Stimulated activated CD4-positive, alpha-beta T cell treated with anti-CD3 and anti-CD28 coated beads, Interleukin-12 subunit alpha, Interleukin-12 subunit beta, amount 100 ng/mL, for 24 hours (primary cell): ENCODE data around the gene LMF2.
A peak's percentile ranks its signal among the peaks of the same experiment; 100 is the strongest.

Source experiments
- DNase-seq, 2 experiments: peaks; one replicate each; pipeline ENCODE4 v3.0.0-alpha.2; 2020; ENCODE audit warnings: low read depth in 2 of 2

Gene LMF2

GRCh38 chr22:50483106-50483505 is 24.4 kb downstream of the LMF2 start:
- DNase-seq = no peak

DNA sequence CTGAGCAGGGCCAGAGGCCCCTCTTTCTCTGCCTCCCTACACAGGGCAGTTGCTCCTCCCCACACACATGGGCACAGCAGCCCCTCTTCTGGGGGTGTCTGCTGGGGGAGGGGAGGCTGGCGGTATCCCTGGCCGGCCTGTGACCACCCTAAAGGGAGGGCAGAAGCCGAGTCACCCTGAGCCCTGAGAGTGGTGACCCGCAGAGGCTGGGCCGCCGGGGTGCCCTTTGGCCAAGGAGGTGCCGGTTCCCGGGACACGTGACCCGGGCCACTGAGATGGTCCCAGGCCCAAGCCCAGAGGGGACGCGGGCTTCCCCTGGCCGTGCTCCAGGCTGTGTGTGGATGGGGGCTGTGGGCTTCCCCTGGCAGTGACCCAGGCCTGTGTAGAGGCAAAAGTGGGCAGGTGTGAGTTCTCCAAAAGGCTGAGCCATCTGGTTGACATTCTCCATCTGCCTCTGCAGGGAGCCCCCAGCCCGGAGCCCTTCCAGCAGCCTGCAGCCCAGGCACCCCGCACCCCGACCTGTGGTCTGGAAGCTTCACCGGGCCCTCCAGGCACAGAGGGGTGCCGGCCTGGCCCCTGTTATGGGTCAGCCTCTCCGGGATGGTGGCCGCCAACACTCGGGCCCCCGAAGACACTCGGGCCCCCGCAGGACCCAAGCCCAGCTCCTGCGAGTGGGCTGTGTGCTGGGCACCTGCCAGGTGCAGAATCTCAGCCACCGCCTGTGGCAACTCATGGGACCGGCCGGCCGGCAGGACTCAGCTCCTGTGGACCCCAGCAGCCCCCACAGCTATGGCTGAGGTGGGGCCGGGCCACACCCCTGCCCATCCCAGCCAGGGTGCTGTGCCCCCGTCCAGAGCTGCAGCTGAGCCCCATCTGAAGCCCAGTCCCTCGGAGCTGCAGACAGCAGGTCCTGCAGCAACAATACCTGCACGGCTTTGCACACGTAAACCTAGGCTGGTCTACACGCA is 25.1 kb downstream of the LMF2 start:
- DNase-seq = no peak

DNA sequence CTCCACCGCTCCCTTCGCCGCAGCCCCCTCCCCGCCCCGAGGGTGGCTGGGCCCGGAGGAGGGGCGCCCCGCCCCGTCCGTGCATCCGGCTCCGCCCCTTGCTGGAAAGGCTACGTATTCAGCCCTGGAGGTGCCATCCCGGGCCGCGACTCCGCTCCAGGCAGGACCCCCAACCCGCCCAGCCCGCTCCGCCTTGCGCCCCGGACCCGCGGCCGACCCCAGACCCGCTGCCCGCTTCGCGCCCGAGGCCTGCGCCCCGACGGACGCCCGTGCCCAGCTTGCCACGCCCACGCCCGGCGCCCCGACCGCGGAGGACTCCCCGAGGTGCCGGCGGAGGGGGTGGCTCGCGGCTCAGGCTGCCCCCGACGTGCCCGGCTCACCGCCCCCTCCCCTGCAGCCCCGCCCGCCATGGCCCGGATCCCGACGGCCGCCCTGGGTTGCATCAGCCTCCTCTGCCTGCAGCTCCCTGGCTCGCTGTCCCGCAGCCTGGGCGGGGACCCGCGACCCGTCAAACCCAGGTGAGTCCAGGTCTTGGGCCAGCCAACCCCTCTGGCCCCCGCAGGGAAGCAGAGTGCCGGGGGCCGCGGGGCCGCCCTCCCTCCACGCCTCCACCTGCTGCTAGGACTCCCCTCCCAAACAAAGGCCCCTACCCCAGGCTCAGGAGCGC is 25.9 kb downstream of the LMF2 start, which contains the start of gene ADM2:
Gene ADM2 (plus strand): TSS at position 104 of the 667 bp plus-strand sequence. CDS start 305 bp downstream, at position 409.
- DNase-seq = peak in 1 of 2 experiments; percentile 47

DNA sequence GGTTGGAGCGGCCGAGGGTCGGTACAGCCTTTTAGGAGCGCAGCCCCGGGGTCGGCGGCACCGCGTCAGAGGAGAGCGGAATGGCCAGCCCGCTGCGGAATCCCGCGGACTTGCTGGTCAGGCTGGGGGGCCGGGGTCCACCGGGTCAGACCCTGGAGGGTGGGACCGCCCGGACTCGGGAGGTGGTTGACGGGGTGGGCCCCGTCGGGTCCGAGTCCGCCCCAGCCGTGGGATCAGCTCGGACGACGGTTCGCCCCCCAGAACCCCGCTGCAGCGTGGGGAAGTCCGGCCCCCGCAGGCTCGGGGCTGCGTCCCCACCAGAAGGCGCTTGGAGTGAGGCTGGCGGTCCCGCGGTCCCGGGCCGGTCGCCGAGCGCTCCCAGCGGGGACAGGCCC is 26.5 kb downstream of the LMF2 start:
- no peak for DNase-seq

DNA sequence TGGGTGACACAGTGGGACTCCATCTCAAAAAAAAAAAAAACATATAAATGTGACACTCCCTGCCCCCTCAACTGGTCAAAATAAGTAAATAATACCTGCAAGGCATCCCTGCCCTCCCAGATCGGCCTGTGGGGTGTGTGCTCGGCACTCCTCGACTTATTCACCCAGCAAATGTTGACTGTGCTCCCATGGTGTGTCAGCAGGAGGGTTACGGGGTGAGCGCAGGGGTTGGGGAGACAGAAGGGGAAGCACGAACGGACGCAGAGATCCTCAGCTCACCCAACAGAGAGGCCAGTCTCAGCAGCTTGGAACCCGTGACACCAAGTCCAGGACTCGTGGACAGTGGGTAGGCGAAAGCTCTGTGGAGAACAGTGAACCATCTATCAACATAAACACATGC is 27.8 kb downstream of the LMF2 start:
- no peak for DNase-seq

DNA sequence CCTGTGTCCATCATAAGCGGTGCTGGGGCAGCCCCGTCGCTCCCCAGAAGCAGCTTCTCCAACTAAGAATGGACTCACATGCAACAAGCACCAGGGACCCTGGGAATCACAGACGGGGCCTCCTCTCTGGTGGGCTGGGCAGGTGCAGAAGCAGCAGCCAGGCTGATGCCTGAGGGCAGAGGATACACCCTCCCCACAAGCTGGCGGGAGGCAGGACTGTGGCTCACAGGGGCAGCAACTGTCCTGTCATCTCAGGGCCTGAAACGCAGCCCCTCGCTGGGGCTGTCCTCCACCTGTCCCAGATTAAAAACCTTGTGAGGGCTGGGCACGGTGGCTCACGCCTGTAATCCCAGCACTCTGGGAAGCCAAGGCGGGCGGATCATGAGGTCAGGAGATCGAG is 29.6 kb downstream of the LMF2 start:
- DNase-seq = no peak

DNA sequence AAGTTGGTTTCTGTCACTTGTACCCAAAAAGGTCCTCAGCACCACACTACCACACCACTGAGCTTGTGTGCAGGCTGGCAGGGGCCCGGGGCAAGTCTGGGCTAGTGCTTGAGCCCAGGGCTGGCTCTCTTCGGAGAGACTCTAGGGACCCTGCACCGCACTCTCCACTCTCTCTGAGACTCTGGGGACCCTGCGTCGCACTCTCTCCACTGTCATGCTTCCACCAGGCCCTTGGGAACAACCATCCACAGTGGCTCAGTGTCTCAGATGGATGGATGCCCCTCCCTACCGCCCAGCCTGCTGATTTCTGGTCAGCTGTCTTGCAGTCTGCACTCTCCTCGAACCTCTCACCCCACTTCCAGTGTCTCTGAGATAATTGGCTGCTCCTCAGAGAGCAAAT is 30.6 kb downstream of the LMF2 start:
- DNase-seq = no peak

DNA sequence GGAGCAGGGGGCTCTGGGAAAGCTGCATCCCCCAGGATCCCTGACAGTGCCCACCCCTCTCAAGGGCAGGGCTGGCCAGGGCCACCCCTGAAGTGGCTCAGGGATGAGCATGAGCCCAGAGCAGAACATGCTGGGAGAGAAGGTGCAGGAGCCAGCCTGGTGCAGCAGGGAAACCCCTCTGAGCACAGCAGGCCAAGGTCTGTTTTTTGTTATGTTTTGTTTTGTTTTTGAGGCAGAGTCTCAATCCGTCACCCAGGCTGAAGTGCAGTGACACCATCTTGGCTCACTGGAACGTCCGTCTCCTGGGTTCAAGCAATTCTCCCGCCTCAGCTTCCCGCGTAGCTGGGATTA is 31.9 kb downstream of the LMF2 start:
- DNase-seq = no peak

DNA sequence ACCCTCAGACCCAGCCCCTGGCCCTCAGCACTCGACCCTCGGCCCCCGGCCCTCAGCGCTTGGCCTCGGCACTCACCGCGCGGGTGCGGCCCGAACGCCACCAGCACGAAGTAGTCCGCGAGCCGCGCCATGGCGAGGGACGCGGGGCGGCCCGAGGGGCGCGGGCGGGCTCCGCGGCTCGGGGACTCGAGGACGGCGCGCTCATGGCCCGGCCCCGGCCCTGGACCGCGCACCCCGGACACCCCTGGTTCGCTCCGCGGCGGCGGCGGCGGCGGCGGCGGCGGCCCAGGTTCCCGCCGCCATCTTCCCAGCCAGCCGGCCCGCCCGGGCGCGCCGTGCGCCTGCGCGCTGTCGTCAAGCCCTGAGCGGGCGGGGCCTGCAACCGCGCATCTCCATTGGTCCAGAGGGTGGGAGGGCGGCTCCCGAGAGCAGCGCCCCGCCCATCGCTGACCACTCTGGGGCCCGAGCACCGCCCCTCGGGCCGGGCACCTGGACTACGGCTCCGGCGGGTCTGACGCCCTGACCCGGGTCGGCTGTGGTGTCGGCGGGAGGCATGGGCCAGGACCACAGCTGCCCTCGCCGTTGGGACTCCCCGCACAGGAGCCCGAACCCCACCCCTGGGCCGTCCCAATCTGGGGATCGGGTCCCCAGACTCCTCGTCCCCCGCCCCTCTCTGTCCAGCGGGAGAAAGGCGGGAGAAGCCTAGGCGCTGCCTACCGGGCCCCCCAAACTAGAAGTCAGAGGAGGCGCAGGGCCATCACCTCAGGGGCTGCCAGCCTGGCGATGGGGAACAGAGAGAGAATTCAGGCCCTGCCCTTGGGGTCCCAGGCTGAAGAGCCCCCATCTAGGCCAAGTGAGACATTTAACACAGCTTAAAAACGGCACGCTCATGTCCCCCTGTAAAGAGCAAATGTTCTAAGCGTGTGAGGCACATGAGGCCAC is 32.5 kb downstream of the LMF2 start, which contains the start of gene SBF1:
Gene SBF1 (minus strand): TSS at position 326 of the 942 bp plus-strand sequence. CDS start 195 bp downstream, at position 131.
- peak; percentile 77 to 84 for DNase-seq

GRCh38 chr22:50473855-50474671 is 33.4 kb downstream of the LMF2 start:
- no peak for DNase-seq

DNA sequence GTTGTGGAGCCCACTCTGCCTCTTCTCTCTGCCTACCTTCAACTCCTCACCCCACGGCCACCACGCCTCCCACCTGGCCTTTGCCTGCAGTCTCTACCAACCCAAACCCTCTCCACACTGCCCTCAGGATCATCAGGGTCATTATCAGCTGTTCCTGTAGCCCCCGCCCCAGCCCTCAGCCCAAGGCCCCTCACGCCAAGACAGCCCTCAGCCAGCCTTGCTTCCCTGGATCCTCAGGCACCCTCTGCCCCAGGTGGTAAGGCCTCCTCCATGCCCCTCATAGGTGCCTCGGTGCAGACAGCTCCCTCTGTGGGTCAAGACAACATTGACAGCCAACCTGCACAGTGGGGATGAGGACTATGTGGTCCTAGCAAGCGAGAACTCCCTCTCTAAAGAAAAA is 34.4 kb downstream of the LMF2 start:
- DNase-seq = no peak

GRCh38 chr22:50471962-50472361 is 35.5 kb downstream of the LMF2 start:
- DNase-seq = no peak

- DNase-seq = no peak
These were observed 36.2 kb downstream of the LMF2 start for GRCh38 chr22:50471197-50471847.

DNA sequence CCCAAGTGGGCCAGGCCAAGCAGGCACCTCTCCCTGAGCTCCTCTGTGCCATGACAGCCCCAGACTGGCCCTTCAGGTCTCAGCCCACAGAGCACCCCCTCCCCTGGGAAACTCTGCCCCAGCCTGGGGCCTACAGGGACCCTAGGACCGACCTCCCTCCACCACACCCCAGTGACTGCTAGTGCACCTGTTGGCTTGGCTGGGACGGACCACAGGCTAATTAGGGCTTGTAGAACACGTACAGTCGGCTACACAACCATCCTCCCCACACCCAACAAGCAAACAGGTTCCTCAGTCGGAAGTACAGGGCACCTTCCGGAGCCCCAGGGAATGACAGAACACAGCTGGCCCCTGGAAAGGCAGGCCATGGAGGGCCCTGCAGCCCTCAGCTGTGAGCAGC is 37.0 kb downstream of the LMF2 start:
- DNase-seq = no peak

GRCh38 chr22:50469377-50470305 is 37.9 kb downstream of the LMF2 start:
- DNase-seq = peak; percentile 77 to 93

DNA sequence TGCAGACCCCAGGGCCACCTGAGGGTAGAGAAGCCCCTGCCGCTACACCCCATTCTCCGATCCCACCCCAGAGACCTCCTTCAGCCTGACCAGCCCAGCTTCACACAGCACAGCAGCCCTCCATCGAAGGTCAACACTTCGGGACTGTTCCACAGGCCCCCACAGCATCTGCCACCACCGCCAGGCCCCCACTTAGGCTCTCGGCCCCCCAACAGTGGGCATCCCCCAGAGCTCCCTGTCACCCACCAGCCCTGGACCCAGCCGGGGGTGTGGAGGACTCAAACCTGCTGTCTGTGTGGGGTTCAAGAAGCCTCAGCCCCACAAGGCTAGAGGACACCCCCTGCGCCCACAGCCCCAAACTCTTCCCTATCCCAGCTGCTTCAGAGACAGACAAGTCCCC is 38.9 kb downstream of the LMF2 start:
- no peak for DNase-seq

DNA sequence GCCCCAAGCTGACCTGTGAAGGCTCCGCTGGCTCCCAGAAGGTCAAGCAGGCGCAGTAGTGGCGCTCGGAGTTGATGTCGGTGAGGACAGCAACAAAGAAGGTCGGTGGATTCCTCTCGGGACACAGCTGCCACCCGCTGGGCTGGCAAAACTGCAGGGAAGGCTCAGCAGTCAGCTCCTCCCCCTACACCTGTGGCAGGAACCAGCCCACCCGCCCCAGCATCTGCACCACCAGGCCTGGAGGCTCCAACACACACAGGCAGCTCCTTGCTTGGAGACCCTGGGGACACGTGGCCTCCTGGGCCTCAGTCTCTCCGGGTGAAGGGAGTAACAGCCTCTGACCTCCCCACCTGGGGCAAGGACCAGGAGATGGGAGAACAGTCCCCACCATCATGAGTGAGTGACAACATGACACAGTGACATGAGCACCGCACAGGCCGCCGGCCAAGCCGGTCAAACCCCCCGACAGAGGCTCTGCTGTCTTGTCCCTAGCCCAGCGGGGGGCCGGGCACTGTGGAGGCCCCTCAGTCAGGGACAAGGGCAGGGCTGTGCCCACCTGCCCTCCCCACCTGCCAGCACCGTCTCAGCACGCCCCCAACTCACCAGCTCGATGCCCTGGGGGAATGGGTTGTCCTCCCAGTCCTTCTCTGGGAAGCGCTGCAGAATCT is 39.6 kb downstream of the LMF2 start:
- DNase-seq = no peak

GRCh38 chr22:50467341-50467740 is 40.2 kb downstream of the LMF2 start:
- no peak for DNase-seq
